Dermis blood vessel endothelial cell (primary cell): ENCODE results near the gene TNFRSF8. TPM values are rescaled to one million over a fixed set of nuclear protein-coding genes. Genes with fewer than 3 reads are reported as not detected.

Experiments
- total RNA-seq: library from RNA; depleted of rRNA; stranded (reverse); fragments of >200 nt; gene quantifications from 2 replicates; pipeline ENCODE4 v1.2.3, GENCODE V29; 2014

The TNFRSF8 gene
- total RNA-seq, 1 donor from 2014 or later = 0.34 TPM

Other genes with a start within 250 kb of the TNFRSF8 start
- gene NPPA, start 215.5 kb upstream of the TNFRSF8 start, total RNA-seq = not detected in 2 replicates
- gene NPPB, start 204.4 kb upstream of the TNFRSF8 start, total RNA-seq = not detected in 2 replicates
- gene KIAA2013, start 136.9 kb upstream of the TNFRSF8 start, total RNA-seq = 87.1 and 117 TPM in 2 replicates
- gene PLOD1, start 128.6 kb upstream of the TNFRSF8 start, total RNA-seq = 242 and 359 TPM in 2 replicates
- gene MFN2, start 82.9 kb upstream of the TNFRSF8 start, total RNA-seq = 61.1 and 95.3 TPM in 2 replicates
- gene MIIP, start 43.8 kb upstream of the TNFRSF8 start, total RNA-seq = 39.2 and 45.4 TPM in 2 replicates
- gene TNFRSF1B, start 103.7 kb downstream of the TNFRSF8 start, total RNA-seq = 81.3 and 98.3 TPM in 2 replicates
- 39.0 and 45.9 TPM in 2 replicates for gene VPS13D, start 166.7 kb downstream of the TNFRSF8 start, total RNA-seq